ENCODE data around the gene AADACL2.
"Not testable (repeated sequence)": the region's sequence is repeated elsewhere in the genome, so short reads cannot be mapped to it uniquely, and the experiment has no call there.

AADACL2 gene

DNA sequence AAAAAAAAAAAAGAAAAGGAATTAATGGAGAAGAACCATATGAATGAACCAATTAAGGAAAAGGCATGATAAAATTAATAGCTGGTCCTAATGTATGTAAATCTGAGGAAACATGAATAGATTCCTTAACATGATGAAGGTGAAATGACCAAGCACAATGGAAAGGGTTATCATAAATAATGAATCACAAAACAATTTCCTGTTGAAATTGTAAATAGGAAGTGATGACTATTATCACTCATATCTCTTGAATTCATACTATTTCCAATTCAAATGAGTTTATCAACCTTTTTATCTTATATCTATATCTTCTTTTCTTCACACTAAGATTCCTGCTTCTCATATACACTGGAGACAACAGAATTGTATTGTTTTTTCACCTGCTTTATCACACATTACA lies 32.0 kb downstream of the AADACL2 start:
- no peak for DNase-seq (ENCODE audit: low read depth, low spot score)

DNA sequence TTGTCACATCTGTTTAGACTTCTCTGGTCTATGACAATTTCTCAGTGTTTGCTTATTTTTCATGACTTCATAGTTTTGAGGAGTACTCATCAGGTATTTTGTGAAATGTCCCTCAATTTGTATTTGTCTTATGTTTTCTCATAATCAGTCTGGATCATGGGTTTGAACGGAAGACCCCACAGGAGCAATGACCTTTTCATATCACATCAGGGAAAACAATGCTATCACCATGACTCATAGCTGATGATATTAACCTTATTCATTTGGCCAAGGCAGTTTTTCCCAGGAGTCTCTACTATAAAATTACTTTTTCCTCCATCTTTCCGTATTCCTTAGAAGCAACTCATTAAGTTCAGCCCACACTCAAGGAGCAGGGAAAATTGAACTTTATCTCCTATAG lies 32.7 kb downstream of the AADACL2 start:
- DNase-seq (ENCODE audit: low read depth, low spot score) = no peak

GRCh38 chr3:151768393-151768930 lies 34.7 kb downstream of the AADACL2 start:
- DNase-seq (ENCODE audit: low read depth, low spot score) = no peak

DNA sequence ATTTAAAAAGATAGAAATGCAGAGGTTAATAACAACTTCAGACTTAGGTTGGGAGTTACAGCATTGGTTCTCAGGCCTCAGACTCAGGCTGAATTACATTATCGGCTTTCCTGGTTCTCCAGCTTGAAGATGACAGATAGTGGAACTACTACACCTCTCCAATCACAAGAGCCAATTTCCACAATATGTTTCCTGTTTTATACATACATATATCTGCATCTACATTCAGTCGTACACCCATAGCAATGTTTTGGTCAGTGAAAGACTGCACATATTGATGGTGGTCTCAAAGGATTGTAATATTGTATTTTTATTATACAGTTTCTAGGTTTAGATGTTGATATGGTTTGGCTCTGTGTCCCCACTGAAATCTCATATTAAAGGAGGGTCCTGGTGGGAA lies 35.4 kb downstream of the AADACL2 start:
- DNase-seq (ENCODE audit: low read depth, low spot score) = no peak

DNA sequence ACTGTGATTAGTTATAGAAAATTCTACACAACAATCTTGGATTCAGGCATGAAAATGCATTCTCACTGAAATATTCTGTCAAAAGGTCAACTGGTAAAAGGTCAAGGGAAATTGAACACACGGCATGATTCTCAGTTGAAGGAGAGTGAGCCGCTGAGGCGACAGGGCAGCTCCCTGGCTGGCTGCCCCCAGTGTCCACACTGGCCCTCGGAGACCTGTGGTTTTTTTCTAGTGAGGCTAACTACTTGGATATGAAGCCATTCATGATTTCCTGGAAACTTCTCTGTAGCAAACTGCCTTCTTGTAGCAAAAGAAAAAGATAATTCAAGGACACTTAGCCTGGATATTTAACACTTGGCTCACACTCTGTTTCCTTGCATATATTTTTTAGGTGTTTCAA lies 37.2 kb downstream of the AADACL2 start:
- DNase-seq (ENCODE audit: low read depth, low spot score) = peak; percentile 20

GRCh38 chr3:151772825-151773480 lies 39.2 kb downstream of the AADACL2 start:
- no peak for DNase-seq (ENCODE audit: low read depth, low spot score)

DNA sequence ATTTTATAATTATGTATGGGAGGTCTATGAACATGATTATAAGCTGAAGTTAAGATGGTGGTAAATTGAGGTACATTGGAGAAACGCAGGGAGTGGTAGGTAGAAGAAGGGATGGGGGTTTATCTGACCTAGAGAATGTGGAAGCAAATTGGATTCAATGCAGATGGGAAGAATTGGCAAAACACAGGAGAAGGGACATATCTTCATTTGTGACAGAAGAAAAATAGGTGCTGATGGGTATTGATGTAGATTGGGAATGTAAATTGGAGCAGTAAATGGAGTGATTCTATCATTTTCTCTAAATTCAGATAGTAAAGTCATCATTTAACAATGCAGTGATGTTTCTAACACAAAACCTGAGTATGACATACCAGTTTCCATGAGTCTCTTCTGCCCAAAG lies 40.5 kb downstream of the AADACL2 start:
- DNase-seq (ENCODE audit: low read depth, low spot score) = no peak

DNA sequence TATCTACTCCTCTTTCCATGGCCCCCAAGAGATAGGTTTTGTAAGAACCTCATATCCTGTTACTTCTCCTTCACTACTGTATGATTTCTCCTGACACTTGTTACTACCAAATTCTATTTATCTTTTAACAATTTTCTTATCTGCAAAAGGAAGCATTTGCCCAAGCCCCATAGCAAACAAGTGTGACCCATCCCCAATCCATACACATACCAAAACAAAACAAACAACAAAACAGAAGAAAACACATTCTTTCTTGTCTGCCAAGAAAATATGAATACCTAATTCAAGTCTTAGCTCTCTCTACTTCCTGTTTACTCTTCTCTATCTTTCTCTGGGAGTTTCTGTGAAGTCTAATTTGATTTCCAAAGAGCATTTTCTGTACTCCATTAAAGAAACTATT lies 41.2 kb downstream of the AADACL2 start:
- no peak for DNase-seq (ENCODE audit: low read depth, low spot score)

- no peak for DNase-seq (ENCODE audit: low read depth, low spot score)
These were observed 41.9 kb downstream of the AADACL2 start for GRCh38 chr3:151775314-151776258.

GRCh38 chr3:151776259-151776740 lies 42.6 kb downstream of the AADACL2 start:
- no peak for DNase-seq (ENCODE audit: low read depth, low spot score)

DNA sequence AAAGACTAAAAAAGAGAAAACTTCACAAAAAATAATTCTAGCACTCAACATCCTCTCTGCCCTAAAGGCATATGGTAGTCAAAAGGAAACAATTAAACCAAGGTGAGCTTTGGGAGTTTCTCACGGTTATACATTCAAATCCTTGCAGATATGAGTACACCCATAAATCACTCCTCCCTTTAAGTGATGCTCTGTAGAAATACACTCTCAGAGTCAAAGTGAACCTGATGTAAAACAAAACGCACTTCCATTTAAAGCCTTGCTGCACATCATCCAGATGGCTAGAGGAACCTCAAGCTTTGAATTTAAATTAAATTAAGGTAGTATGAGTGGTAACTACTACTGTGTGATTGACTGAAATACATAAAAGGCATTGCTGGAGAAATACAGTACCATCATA lies 44.2 kb downstream of the AADACL2 start:
- DNase-seq (ENCODE audit: low read depth, low spot score) = no peak

- DNase-seq (ENCODE audit: low read depth, low spot score) = no peak
These were observed 53.9 kb downstream of the AADACL2 start for GRCh38 chr3:151787626-151788025.

DNA sequence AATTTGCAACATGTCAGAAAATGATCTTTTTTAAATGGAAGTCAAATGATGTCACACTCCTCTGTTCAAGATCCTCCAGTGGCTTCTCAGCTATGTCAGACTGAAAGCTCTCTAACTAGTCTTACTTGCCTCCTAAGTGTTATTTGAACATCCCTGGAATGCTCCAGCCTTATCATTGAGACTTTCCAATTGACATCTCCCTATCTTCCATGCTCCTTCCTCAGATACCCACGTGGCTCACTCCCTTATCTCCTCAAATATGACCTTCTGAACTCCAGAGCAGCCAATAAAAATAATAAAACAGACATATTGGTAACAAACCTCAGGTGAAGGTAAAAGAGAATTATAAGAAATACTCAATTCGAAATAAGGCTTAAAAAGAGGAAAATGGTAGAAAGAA lies 54.7 kb downstream of the AADACL2 start:
- DNase-seq (ENCODE audit: low read depth, low spot score) = no peak

DNA sequence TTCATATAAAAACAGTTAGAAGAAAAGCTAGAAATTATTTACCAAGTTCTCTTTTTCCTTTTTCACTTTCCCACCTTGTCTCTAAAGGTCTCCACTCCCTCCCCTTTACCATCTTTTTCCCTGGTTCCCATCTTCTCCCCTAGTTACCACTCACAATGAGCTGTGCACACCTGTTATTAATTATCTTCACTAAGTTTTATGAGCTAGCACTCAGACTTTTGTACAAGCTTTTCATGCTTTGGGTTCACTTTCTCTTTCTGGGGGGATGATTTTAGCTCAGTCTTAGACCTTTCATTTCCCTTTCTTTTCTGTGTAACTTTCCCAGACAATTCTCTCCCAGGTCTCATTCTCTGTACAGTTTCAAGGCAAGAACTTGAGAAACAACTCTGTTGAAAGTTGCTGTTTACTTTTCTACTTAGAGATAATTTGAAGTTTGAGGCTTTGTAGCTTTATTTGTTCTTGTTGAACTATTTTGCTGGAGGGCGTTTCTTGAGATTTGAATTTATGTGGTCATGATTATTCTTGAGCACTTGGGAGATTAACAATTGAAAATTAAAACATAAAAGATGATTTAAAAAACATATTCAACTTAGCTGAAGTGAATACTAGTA lies 56.2 kb downstream of the AADACL2 start:
- no peak for DNase-seq (ENCODE audit: low read depth, low spot score)

- not testable (repeated sequence) for DNase-seq (ENCODE audit: low read depth, low spot score)
These were observed 57.0 kb downstream of the AADACL2 start for GRCh38 chr3:151790763-151791162.

DNA sequence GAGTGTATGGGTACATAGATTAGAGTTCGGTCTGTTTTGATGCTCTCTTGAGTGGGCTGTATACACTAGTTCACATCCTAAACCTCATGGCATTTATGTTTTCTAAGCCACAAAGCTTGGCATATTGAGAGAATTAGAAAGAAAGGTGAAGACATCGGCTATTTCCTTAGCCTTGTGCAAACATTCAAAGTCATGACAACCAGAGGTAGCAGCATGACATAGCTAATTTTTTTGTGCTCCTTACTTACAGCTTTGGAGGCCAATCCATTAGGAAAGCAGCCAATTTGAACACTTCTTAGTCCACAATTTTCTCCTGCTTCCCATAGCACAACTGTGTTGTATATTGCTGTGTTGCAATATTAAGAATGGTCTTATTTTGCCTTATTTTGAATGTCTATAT lies 58.7 kb downstream of the AADACL2 start:
- DNase-seq (ENCODE audit: low read depth, low spot score) = no peak

GRCh38 chr3:151793636-151794035 lies 59.9 kb downstream of the AADACL2 start:
- no peak for DNase-seq (ENCODE audit: low read depth, low spot score)

DNA sequence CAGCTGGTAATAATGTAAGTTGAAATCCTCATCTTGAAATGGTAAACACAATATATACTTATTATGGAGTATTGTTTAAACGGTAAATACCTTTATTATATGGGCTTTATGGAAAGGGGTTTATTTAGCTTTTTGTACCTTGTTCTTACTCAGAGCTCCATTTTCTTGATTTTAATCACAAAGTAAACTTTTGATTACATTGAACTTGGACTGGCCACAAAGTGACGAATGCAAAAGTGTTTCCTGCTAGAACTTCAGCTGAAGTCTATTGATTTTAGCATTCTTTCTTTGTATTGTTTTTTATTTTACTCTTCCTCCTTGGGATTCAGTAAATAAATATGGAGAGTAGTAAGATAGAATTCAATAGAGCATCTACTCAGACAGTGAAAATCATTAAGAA lies 60.4 kb downstream of the AADACL2 start:
- DNase-seq (ENCODE audit: low read depth, low spot score) = no peak

- no peak for DNase-seq (ENCODE audit: low read depth, low spot score)
These were observed 61.5 kb downstream of the AADACL2 start for GRCh38 chr3:151795276-151795675.

DNA sequence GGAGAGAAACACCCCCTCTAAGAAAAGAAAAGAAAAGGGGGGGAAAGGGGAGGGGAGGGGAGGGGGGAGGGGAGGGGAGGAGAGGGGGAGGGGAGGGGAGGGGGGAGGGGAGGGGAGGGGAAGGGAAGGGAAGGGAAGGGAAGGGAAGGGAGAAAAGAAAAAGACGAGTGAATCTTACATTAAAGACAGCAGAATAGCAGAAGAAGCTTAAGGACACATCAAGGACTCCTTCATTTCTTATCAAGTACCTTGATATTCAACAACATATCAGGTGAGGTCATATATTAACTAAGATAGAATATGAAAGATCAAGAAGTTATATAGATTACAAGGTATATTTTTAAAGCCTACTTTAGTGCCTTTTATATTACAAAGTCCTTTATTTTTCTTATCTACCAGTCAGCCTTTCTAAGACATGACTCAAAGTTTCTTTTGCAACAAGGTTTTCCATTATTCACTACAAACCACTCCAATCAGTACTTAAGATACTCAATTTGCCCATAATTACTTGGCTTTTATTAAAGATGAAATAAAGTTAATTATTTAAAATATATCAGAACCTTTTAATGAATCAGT lies 62.5 kb downstream of the AADACL2 start:
- DNase-seq (ENCODE audit: low read depth, low spot score) = no peak

DNA sequence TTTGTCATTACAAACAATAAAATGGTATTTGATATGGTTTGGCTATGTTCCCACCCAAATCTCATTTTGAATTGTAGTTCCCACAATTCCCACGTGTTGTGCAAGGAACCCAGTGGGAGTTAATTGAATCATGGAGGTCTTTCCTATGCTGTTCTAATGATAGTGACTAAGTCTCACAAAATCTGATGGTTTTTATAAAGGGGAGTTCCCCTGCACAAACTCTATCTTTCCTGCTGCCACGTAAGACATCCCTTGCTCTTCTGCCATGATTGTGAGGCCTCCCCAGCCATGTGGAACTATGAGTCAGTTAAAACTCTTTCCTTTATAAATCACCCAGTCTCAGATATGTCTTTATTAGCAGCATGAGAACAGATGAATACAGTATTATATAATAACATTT lies 64.7 kb downstream of the AADACL2 start:
- DNase-seq (ENCODE audit: low read depth, low spot score) = no peak

GRCh38 chr3:151800431-151800830 lies 66.7 kb downstream of the AADACL2 start:
- DNase-seq (ENCODE audit: low read depth, low spot score) = no peak

Data from smooth muscle cell of the brain vasculature (primary cell).